IMR-90 (cell line): Measurements from ENCODE around the gene NOC2L. TPM values are rescaled to one million over a fixed set of nuclear protein-coding genes. Genes with fewer than 3 reads are reported as not detected.
A peak's percentile ranks its signal among the peaks of the same experiment; 100 is the strongest.

Source experiments
- ATAC-seq: fragments of 200-7000 bp; cut with Tn5 transposase; 2 replicates; pipeline ENCODE4 v1.9.1; 2020; ENCODE audit warnings: low read depth, mild to moderate bottlenecking, moderate library complexity
- BruUV-seq: library from RNA; stranded (reverse); fragments of 400-500 nt; replicated peaks from 2 replicates; lab custom pipeline; 2021; lab: Mats Ljungman, UMichigan
- CTCF ChIA-PET: fragments of 300-600 bp; formaldehyde crosslinking; extraction: SDS; loops from one replicate; lab custom pipeline; 2021; ENCODE audit warnings: antibody characterized with exemption; lab: Yijun Ruan, JAX
- POLR2A ChIA-PET: fragments of 300-600 bp; sonication (Branson Sonifier 250); formaldehyde crosslinking; loops from one replicate; lab custom pipeline; 2022; ENCODE audit warnings: antibody characterized with exemption; ENCODE audit not compliant: unreplicated experiment; lab: Charles Lee
- DNase-seq: peaks from one replicate; pipeline ENCODE4 v3.0.0; 2013
- H2AFZ ChIP-seq: replicated peaks from 2 replicates; pipeline ENCODE3; 2013; ENCODE audit warnings: low read length, mild to moderate bottlenecking; ENCODE audit not compliant: poor library complexity
- H2AK5ac ChIP-seq: 2 replicates; pipeline ENCODE4 v1.6.1; 2013; ENCODE audit warnings: low read depth, low read length, inconsistent platforms
- H2AK9ac ChIP-seq: replicated peaks from 2 replicates; pipeline ENCODE3; 2013; ENCODE audit warnings: mild to moderate bottlenecking, low read depth, low read length, moderate library complexity; ENCODE audit not compliant: poor library complexity
- H2BK120ac ChIP-seq: 2 replicates; pipeline ENCODE4 v1.6.1; 2013; ENCODE audit warnings: low read depth, low read length, inconsistent platforms
- H2BK15ac ChIP-seq: 3 replicates; pipeline ENCODE4 v1.6.1; 2013; ENCODE audit warnings: low read depth, low read length, inconsistent platforms
- H2BK20ac ChIP-seq: 2 replicates; pipeline ENCODE4 v1.6.1; 2013; ENCODE audit warnings: low read depth, mild to moderate bottlenecking, inconsistent platforms, low read length, moderate library complexity
- H2BK5ac ChIP-seq: 2 replicates; pipeline ENCODE4 v1.6.1; 2013; ENCODE audit warnings: mild to moderate bottlenecking, low read depth, low read length, inconsistent platforms; ENCODE audit not compliant: poor library complexity, severe bottlenecking
- H3K14ac ChIP-seq: replicated peaks from 2 replicates; pipeline ENCODE4 v1.6.1; 2013; ENCODE audit warnings: low read depth, low read length, inconsistent platforms
- H3K18ac ChIP-seq: 2 replicates; pipeline ENCODE4 v1.6.1; 2013; ENCODE audit warnings: low read depth, low read length, control low read depth
- H3K23ac ChIP-seq: 2 replicates; pipeline ENCODE4 v1.6.1; 2013; ENCODE audit warnings: low read depth, low read length, inconsistent platforms
- H3K27ac ChIP-seq: 2 replicates; pipeline ENCODE4 v1.5.1; 2013; ENCODE audit warnings: mild to moderate bottlenecking, control low read depth, low read length; ENCODE audit not compliant: insufficient read depth
- H3K27me3 ChIP-seq: 2 replicates; pipeline ENCODE4 v1.6.1; 2013; ENCODE audit warnings: low read length; ENCODE audit not compliant: control insufficient read depth, insufficient read depth
- H3K36me3 ChIP-seq: 2 replicates; pipeline ENCODE4 v1.6.1; 2013; ENCODE audit warnings: low read length, mixed read lengths; ENCODE audit not compliant: control insufficient read depth, insufficient read depth
- H3K4ac ChIP-seq: 2 replicates; pipeline ENCODE4 v1.6.1; 2013; ENCODE audit warnings: low read depth, low read length, inconsistent platforms
- H3K4me1 ChIP-seq: 2 replicates; pipeline ENCODE4 v1.6.1; 2013; ENCODE audit warnings: low read length, mixed read lengths; ENCODE audit not compliant: control insufficient read depth, insufficient read depth
- H3K4me2 ChIP-seq: 2 replicates; pipeline ENCODE4 v1.6.1; 2013; ENCODE audit warnings: low read depth, mild to moderate bottlenecking, control low read depth, low read length, moderate library complexity
- H3K4me3 ChIP-seq: 2 replicates; pipeline ENCODE4 v1.5.1; 2013; ENCODE audit warnings: low read depth, mild to moderate bottlenecking, control low read depth, low read length, moderate library complexity; ENCODE audit not compliant: insufficient read depth
- H3K56ac ChIP-seq: 2 replicates; pipeline ENCODE4 v1.6.1; 2013; ENCODE audit warnings: low read length, inconsistent platforms; ENCODE audit not compliant: insufficient read depth; ENCODE audit errors: extremely low read depth
- H3K79me1 ChIP-seq, 2 experiments: 2 replicates each; pipeline ENCODE4 v1.6.1; 2013; ENCODE audit warnings: low read length in 2 of 2, inconsistent platforms in 1 of 2, low read depth in 1 of 2
- H3K9ac ChIP-seq: 2 replicates; pipeline ENCODE4 v1.6.1; 2013; ENCODE audit warnings: low read depth, low read length, control low read depth
- H3K9me1 ChIP-seq: 2 replicates; pipeline ENCODE4 v1.6.1; 2013; ENCODE audit warnings: low read length, inconsistent platforms; ENCODE audit not compliant: insufficient read depth
- H3K9me3 ChIP-seq: 2 replicates; pipeline ENCODE4 v1.6.1; 2013; ENCODE audit warnings: low read length; ENCODE audit not compliant: control insufficient read depth, insufficient read depth
- H4K20me1 ChIP-seq: 2 replicates; pipeline ENCODE4 v1.6.1; 2013; ENCODE audit warnings: low read length, inconsistent platforms; ENCODE audit not compliant: insufficient read depth
- H4K5ac ChIP-seq: 2 replicates; pipeline ENCODE4 v1.6.1; 2013; ENCODE audit warnings: mild to moderate bottlenecking, low read depth, low read length, control low read depth
- H4K8ac ChIP-seq, 2 experiments: 2 replicates each; pipeline ENCODE4 v1.6.1; 2013; ENCODE audit warnings: low read depth in 2 of 2, low read length in 2 of 2, control low read depth in 1 of 2, inconsistent platforms in 1 of 2
- H4K91ac ChIP-seq: 2 replicates; pipeline ENCODE4 v1.6.1; 2013; ENCODE audit warnings: low read depth, low read length, inconsistent platforms; ENCODE audit not compliant: insufficient read depth
- FOS ChIP-seq: fragments of 150-350 bp; IDR thresholded peaks from 2 replicates; pipeline ENCODE4 v1.6.1; 2016; ENCODE audit warnings: low read depth, low read length
- WGBS, 2 experiments: methylation state at CpG; one replicate each; pipeline versions ENCODE4 v1.1.5 to v1.1.7; 2013; ENCODE audit warnings: missing lambda C conversion rate in 2 of 2; ENCODE audit not compliant: insufficient read length in 1 of 2; ENCODE audit errors: extremely low coverage in 2 of 2; 5-methylcytosine and 5-hydroxymethylcytosine counted together
- dilution Hi-C: fragments of 300-500 bp; cut with HindIII; formaldehyde crosslinking; loops from one replicate; pipeline ENCODE4 v1.14.3; 2018; ENCODE audit warnings: low sequenced_read_pairs; ENCODE audit not compliant: unreplicated experiment
- in situ Hi-C: fragments of 300-500 bp; cut with MboI; formaldehyde crosslinking; loops from 3 replicates; pipeline ENCODE4 v1.14.3; 2019; ENCODE audit warnings: low sequenced_read_pairs, inconsistent platforms, mixed read lengths
- intact Hi-C: fragments of 100-400 bp; cut with micrococcal nuclease; formaldehyde crosslinking; loops from 2 replicates; pipeline ENCODE4 v1.10.0; 2022
- polyA plus RNA-seq, 3 experiments: library from polyadenylated mRNA; depleted of rRNA; stranded (reverse); fragments of >200 nt; gene quantifications; 2 replicates each; pipeline ENCODE4 v1.2.3, GENCODE V29; 2012; ENCODE audit warnings: low replicate concordance in 1 of 3
- total RNA-seq: library from RNA; depleted of rRNA; stranded (reverse); fragments of >200 nt; gene quantifications from 2 replicates; pipeline ENCODE4 v1.2.3, GENCODE V29; 2012

NOC2L gene
- total and polyA plus RNA-seq, 2 of the 4 experiments (the other 2 are of a cell fraction): 74.2 to 106 TPM

DNA sequence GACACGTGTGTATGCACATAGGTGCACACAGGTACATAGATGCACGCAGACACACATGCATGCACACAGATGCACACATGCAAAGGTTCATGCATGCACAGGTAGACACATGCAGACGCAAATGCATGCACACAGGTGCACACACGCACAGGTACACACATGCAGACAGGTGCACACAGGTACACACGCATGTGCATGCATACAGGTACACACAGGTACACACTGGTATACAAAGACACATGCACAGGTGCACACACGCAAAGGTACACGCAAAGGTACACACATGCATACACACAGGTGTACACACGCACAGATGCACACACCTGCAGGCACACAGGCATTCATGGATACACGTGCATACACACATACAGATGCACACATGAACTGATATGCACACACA lies 8.8 kb downstream of the NOC2L start:
- H4K5ac ChIP-seq: no peak overlapping the region
- no peak overlapping the region for H2BK120ac ChIP-seq
- no peak overlapping the region for H4K91ac ChIP-seq
- H3K27me3 ChIP-seq: no peaks in the 10 kb centered on the region
- no peaks in the 10 kb centered on the region for H3K9me3 ChIP-seq
- H3K79me1 ChIP-seq: peaks cover 9 to 19% of the 10 kb centered on the region in 2 experiments
- dilution Hi-C loops (no loop called here), in situ Hi-C loops (no loop called here), intact Hi-C loops (no loop called here)
- H2AFZ ChIP-seq: no peak overlapping the region
- H2AK5ac ChIP-seq: no peak overlapping the region
- no peak overlapping the region for H3K56ac ChIP-seq
- H2BK20ac ChIP-seq: peak overlapping the region; percentile 3; the same call in 1 of the 2 replicates
- CTCF ChIA-PET: no interaction called here
- no peak overlapping the region for H4K8ac ChIP-seq
- ATAC-seq (no peak), DNase-seq (no peak)
- POLR2A ChIA-PET: no interaction called here
- H3K36me3 ChIP-seq: peaks cover 85% of the 10 kb centered on the region
- no peak overlapping the region for H3K4ac ChIP-seq
- H3K4me1 ChIP-seq: peaks cover 5% of the 10 kb centered on the region; the same call in 1 of the 2 replicates
- H3K23ac ChIP-seq: no peak overlapping the region
- 94% methylated on average over 7 of the region's 9 CpGs; no CpG with 5 or more reads in 1 of the 2 experiments for WGBS, 2 experiments
- no peak overlapping the region for H3K18ac ChIP-seq
- H3K27ac ChIP-seq: no peak overlapping the region
- H2BK15ac ChIP-seq: no peak overlapping the region
- peak overlapping the region; percentile 55 for H2AK9ac ChIP-seq
- H4K20me1 ChIP-seq: peaks cover 18% of the 10 kb centered on the region
- no peak overlapping the region for H3K14ac ChIP-seq
- no peak overlapping the region for H3K4me2 ChIP-seq
- H3K4me3 ChIP-seq: no peak overlapping the region
- no peak overlapping the region for H2BK5ac ChIP-seq
- BruUV-seq: no TSS peak
- TF ChIP-seq FOS: no peak
- H3K9me1 ChIP-seq: peaks cover 7% of the 10 kb centered on the region
- no peak overlapping the region for H3K9ac ChIP-seq
